ENCODE measurements around the gene CCNF. TPM values are rescaled to one million over a fixed set of nuclear protein-coding genes. Genes with fewer than 3 reads are reported as not detected.
"Not testable (repeated sequence)": the region's sequence is repeated elsewhere in the genome, so short reads cannot be mapped to it uniquely, and the experiment has no call there.

Gene CCNF
- total RNA-seq, 4 donors from 2014 or later, result 0.27 to 2.1 (median 0.82) TPM

DNA sequence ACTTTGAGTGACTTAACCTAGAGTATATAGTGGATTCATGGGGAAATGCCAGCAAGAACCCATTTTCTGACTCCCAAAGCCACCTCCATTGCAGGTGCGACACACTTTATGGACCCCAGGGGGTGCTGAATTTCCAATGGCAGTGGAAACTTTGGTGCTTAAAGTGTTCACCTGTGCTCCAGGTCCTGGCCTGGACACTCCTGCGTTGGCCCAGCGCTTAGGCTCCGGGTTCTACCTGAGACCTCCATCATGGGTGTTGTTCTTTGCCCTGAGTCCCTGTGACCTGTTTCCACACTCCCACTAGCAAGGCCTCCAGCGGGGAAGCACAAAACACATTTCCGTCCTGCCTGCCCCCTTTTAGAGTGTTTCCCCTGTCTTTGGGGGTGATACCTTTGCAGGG, 3.0 kb downstream of the CCNF start:
- ATAC-seq, result no peak
- Histone ChIP-seq H3K4me3 (no peak overlapping the region), H3K27ac (no peak overlapping the region), H3K9me3 (no peaks in the 10 kb centered on the region), H3K27me3 (no peaks in the 10 kb centered on the region), H3K36me3 (peaks cover 0 to 27% of the 10 kb centered on the region in 2 donors), H3K4me1 (peaks cover 0 to 20% (median 10%) of the 10 kb centered on the region in 3 donors)
- WGBS, 2 donors (ENCODE audit: low coverage in 1 of 2), result 82 to 87% methylated on average over 3 to 6 of the region's 6 CpGs
- TF ChIP-seq POLR2AphosphoS5 (IDR thresholded peaks at IDR 0.05) (no peak), POLR2A (IDR thresholded peaks at IDR 0.05) (no peak), EP300 (IDR thresholded peaks at IDR 0.05) (no peak)
- TF ChIP-seq, protein P1, sequence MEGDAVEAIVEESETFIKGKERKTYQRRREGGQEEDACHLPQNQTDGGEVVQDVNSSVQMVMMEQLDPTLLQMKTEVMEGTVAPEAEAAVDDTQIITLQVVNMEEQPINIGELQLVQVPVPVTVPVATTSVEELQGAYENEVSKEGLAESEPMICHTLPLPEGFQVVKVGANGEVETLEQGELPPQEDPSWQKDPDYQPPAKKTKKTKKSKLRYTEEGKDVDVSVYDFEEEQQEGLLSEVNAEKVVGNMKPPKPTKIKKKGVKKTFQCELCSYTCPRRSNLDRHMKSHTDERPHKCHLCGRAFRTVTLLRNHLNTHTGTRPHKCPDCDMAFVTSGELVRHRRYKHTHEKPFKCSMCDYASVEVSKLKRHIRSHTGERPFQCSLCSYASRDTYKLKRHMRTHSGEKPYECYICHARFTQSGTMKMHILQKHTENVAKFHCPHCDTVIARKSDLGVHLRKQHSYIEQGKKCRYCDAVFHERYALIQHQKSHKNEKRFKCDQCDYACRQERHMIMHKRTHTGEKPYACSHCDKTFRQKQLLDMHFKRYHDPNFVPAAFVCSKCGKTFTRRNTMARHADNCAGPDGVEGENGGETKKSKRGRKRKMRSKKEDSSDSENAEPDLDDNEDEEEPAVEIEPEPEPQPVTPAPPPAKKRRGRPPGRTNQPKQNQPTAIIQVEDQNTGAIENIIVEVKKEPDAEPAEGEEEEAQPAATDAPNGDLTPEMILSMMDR (IDR thresholded peaks at IDR 0.05), result no peak

GRCh38 chr16:2432801-2433505, 3.7 kb downstream of the CCNF start:
- no peak overlapping the region for H3K4me3 ChIP-seq
- ATAC-seq, result no peak
- H3K27ac ChIP-seq, result no peak overlapping the region
- no peaks in the 10 kb centered on the region for H3K27me3 ChIP-seq
- peaks cover 0 to 20% (median 10%) of the 10 kb centered on the region in 3 donors for H3K4me1 ChIP-seq
- 77 to 93% methylated on average over 2 to 6 of the region's 15 CpGs for WGBS, 2 donors (ENCODE audit: low coverage in 1 of 2)
- TF ChIP-seq POLR2A (IDR thresholded peaks at IDR 0.05) (no peak), EP300 (IDR thresholded peaks at IDR 0.05) (no peak), POLR2AphosphoS5 (IDR thresholded peaks at IDR 0.05) (no peak)
- TF ChIP-seq, protein P1 (IDR thresholded peaks at IDR 0.05), result no peak
- peaks cover 0 to 28% of the 10 kb centered on the region in 2 donors for H3K36me3 ChIP-seq
- no peaks in the 10 kb centered on the region for H3K9me3 ChIP-seq

DNA sequence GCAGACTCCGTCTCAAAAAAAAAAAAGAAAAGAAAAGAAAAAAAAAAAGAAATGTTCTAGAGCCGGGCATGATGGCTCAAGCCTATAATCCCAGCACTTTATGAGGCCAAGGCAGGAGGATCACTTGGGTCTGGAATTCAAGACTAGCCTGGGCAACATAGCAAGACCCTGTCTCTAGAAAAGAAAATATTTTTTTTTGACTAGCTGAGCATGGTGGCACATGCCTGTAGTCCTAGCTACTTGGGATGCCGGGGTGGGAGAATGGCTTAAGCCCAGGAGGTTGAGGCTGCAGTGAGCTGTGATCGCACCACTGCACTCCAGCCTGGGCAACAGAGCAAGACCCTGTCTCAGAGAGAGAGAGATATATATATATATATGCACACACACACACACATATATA, 6.0 kb downstream of the CCNF start:
- H3K27me3 ChIP-seq, ATAC-seq, H3K4me1 ChIP-seq, H3K9me3 ChIP-seq, H3K4me3 ChIP-seq, H3K27ac ChIP-seq: not testable (repeated sequence)
- 80 to 90% methylated on average over 1 to 3 of the region's 4 CpGs for WGBS, 2 donors (ENCODE audit: low coverage in 1 of 2)
- peaks cover 0 to 45% of the 10 kb centered on the region in 2 donors for H3K36me3 ChIP-seq

DNA sequence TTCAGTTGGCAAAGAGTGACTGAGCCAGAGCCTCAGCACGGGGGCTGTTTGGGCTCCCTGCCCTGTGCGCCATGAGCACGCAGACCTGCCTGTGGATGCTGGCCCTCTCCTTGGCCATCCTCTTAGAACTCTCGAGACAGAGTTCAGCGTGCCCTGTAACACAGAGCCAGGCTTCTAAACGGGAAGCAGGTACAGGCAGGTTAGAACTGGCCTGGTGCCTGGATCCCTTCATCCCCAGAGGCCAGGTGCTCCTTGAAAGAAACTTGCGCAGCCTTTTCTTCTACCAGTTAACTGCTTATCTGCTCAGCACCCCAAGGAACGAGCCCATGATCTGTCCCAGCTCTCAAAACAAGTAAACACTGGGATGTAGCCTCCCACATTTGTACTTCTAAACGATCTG, 6.9 kb downstream of the CCNF start:
- Histone ChIP-seq H3K27me3 (no peaks in the 10 kb centered on the region), H3K9me3 (no peaks in the 10 kb centered on the region), H3K4me1 (no peaks in the 10 kb centered on the region), H3K4me3 (no peak overlapping the region), H3K36me3 (peaks cover 0 to 49% of the 10 kb centered on the region in 2 donors), H3K27ac (no peak overlapping the region)
- WGBS, 2 donors (ENCODE audit: low coverage in 1 of 2), result 100% methylated on average over 1 of the region's 9 CpGs; no CpG with 5 or more reads in 1 of the 2 donors
- TF ChIP-seq EP300 (IDR thresholded peaks at IDR 0.05) (no peak), POLR2AphosphoS5 (IDR thresholded peaks at IDR 0.05) (no peak), POLR2A (IDR thresholded peaks at IDR 0.05) (no peak)
- TF ChIP-seq, protein P1 (IDR thresholded peaks at IDR 0.05), result no peak
- no peak for ATAC-seq

DNA sequence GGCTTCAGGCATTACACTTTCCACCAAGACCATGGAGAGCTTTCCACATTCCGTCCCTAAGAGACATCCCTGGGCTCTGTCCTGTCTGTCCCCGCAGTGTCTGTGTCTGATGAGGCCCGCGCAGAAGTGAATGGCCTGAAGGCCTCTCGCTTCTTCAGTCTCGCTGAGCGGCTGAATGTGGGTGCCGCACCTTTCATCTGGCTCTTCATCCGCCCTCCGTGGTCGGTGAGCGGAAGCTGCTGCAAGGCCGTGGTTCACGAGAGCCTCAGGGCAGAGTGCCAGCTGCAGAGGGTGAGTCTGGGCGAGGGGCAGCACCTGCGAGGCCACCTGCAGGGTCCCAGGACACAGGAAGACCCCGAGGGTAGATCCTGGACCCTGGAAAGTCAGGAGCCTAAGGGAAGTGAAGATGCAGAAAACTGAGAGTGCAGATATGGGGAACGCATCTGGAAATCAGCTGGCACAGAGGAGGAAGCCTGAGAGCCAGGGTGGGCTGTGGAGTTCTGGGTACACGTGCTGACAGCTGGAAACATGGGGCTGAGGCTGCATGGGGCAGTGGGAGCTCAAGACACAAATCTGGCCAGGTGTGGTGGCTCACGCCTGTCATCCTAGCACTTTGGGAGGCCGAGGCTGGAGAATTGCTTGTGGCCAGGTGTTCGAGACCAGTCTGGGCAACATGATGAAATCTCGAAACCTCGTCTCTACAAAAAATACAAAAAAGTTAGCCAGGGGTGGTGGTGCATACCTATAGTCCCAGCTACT, 8.0 kb downstream of the CCNF start:
- Histone ChIP-seq H3K36me3 (peaks cover 0 to 49% of the 10 kb centered on the region in 2 donors), H3K4me1 (no peaks in the 10 kb centered on the region), H3K9me3 (no peaks in the 10 kb centered on the region), H3K4me3 (no peak overlapping the region), H3K27me3 (no peaks in the 10 kb centered on the region), H3K27ac (no peak overlapping the region)
- no peak for ATAC-seq
- TF ChIP-seq EP300 (IDR thresholded peaks at IDR 0.05), result no peak
- no peak for TF ChIP-seq POLR2A (IDR thresholded peaks at IDR 0.05)
- TF ChIP-seq, protein P1 (IDR thresholded peaks at IDR 0.05), result no peak
- no peak for TF ChIP-seq POLR2AphosphoS5 (IDR thresholded peaks at IDR 0.05)
- WGBS, 2 donors (ENCODE audit: low coverage in 1 of 2), result 92 to 94% methylated on average over 2 to 6 of the region's 24 CpGs
